Ovary (tissue), 3 donors: ENCODE data around the gene PLAGL2.
"Not testable (repeated sequence)": the region's sequence is repeated elsewhere in the genome, so short reads cannot be mapped to it uniquely, and the experiment has no call there.

Experiments
- EP300 ChIP-seq: sonication (generic); formaldehyde crosslinking; IDR thresholded peaks from one replicate; pipeline ENCODE4 v1.6.1; 2017; ENCODE audit warnings: antibody characterized with exemption
- TF ChIP-seq, protein P1 (sequence below), 3 donors: fragments of 450-650 bp in 2 of 3; fragments of 200-600 bp in 1 of 3; IDR thresholded peaks; one replicate each; pipeline versions ENCODE4 v1.5.1 to v1.8.0; 2016 to 2022; ENCODE audit warnings: antibody characterized with exemption in 3 of 3, mild to moderate bottlenecking in 1 of 3
- donor health status: DM: no; HTN: no; CAD: no.

DNA sequence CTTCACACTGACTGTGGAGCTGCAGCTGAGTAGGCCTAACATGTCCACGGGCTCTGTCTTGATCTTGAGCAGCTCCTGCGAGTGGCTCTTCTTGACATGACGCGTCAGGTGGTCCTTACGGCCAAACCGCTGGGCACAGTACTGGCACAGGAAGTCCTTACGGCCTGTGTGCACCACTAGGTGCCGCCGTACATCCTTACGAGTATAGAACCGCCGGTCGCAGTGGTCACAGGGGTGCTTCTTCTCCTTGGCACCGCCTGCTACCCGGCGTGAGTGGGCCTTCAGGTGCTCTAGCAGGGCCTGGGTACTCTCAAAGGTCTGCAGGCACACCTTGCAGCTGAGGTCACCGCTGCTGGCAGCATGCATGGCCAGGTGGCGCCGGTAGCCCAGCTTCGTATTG, 10.4 kb downstream of the PLAGL2 start:
- TF ChIP-seq EP300: not testable (repeated sequence)
- TF ChIP-seq, protein P1, sequence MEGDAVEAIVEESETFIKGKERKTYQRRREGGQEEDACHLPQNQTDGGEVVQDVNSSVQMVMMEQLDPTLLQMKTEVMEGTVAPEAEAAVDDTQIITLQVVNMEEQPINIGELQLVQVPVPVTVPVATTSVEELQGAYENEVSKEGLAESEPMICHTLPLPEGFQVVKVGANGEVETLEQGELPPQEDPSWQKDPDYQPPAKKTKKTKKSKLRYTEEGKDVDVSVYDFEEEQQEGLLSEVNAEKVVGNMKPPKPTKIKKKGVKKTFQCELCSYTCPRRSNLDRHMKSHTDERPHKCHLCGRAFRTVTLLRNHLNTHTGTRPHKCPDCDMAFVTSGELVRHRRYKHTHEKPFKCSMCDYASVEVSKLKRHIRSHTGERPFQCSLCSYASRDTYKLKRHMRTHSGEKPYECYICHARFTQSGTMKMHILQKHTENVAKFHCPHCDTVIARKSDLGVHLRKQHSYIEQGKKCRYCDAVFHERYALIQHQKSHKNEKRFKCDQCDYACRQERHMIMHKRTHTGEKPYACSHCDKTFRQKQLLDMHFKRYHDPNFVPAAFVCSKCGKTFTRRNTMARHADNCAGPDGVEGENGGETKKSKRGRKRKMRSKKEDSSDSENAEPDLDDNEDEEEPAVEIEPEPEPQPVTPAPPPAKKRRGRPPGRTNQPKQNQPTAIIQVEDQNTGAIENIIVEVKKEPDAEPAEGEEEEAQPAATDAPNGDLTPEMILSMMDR (IDR thresholded peaks at IDR 0.05): not testable (repeated sequence)
